HL-60/S4 (cell line): ENCODE data around the gene EHMT1.
"Not testable (repeated sequence)": the region's sequence is repeated elsewhere in the genome, so short reads cannot be mapped to it uniquely, and the experiment has no call there.

Experiments
- in situ Hi-C: fragments of 300-500 bp; cut with MboI; formaldehyde crosslinking; loops from 2 replicates; pipeline ENCODE4 v1.14.3; 2022; ENCODE audit warnings: low sequenced_read_pairs

The EHMT1 gene

DNA sequence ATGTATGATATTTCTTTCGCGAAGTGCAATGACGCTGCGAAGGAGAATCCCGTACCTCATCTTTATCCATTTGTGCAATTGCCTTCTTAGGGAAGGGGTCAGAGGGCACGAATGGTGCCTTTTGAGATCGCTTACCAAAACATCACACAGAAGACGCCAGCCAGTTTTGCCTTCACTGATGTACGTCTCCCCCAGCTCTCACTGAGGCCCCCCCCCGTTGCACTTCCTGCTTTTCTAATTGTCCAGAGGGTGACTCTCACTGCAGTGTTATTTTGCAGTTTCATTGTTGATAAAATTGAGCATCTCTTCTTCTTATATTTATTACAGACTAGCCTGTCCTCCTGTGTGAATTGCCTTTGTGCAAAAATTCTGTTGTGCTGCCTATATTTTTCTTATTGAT is 219.8 kb downstream of the EHMT1 start:
- in situ Hi-C loops = no loop called here

GRCh38 chr9:137843355-137843754 is 224.6 kb downstream of the EHMT1 start:
- in situ Hi-C loops = no loop called here

DNA sequence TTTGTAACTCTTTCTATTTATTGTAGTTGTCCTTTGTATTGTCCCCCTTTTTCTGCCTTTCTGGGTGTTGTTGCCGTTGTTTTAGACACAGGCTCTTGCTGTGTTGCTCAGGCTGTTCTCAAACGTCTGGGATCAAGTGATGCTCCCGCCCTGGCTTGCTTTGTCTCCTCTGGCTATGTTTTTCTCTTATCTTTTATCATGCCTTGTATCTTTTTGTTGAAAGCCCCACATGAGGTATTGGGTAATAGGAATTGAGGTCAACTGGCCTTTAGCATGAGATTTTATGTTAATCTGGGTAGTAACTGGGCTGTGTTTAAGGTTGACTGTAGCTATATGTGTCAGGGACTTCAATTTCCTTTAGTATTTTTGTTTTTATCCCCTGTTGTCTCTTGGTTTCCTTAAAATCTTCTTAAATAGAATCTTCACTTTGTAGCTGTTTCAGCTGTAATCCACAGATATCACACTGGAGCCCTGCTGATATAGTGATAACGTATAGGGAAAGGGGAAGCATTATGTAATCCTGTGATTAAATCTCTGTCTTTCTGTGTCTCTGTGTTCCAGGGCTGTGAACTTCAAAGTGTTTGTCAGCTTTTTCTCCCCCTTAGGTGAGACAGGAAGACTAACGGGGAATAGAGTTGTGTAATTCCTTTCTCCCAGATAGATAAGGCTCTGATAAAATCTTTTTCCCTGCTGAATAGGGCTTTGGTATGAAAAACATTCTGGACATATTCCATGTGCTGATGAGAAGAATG is 232.9 kb downstream of the EHMT1 start:
- in situ Hi-C loops = no loop called here

- in situ Hi-C loops = no loop called here
Measured at GRCh38 chr9:137853392-137853995, 234.7 kb downstream of the EHMT1 start.

GRCh38 chr9:137860361-137860760 is 241.6 kb downstream of the EHMT1 start:
- in situ Hi-C loops = no loop called here

DNA sequence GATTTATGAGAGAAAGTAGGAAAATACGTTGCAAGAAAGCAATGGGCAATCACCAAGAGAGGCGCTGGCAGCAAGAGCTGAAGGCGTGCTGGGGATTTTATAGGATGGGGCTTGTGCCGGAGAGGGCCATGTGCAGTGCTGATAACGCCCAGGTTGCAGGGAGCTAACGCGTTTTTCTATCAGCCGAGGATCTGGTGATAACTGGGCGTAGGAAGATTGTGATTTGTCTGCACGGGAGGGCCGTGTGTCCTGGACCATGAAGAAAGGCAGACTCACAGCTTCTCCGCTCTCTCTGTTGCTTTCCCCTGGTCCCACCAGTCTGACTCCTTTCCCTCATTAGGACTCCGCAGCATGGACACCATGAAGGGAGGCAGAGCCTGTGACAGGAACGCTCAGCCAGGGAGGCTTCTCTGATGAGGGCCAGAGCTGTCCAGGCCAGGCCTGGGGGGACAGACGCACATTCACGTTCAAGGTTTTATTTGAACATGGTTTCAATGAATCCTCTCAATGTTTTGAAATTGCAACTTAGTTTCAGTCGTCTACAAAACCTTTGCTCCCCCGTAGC is 246.9 kb downstream of the EHMT1 start:
- in situ Hi-C loops = no loop called here

- in situ Hi-C loops = no loop called here
Measured at GRCh38 chr9:137866226-137867141, 247.7 kb downstream of the EHMT1 start.

DNA sequence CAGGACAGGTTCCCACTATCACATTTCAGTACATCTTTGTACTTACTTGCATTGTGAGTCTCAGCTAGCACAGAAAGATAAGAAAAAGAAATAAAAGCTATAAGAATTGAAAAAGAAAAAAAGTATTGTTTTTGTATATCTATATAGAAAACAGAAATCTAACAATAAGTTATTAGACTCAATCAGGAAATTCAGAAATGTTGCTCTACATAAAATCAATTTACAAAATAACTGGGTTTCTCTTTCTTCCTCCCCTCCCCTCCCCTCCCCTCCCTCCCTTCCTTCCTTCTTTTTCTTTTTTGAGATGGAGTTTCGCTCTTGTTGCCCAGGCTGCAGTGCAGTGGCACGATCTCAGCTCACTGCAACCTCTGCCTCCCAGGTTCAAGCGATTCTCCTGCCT is 251.6 kb downstream of the EHMT1 start:
- in situ Hi-C loops = no loop called here

- in situ Hi-C loops = no loop called here
Measured at GRCh38 chr9:137872296-137872695, 253.5 kb downstream of the EHMT1 start.

DNA sequence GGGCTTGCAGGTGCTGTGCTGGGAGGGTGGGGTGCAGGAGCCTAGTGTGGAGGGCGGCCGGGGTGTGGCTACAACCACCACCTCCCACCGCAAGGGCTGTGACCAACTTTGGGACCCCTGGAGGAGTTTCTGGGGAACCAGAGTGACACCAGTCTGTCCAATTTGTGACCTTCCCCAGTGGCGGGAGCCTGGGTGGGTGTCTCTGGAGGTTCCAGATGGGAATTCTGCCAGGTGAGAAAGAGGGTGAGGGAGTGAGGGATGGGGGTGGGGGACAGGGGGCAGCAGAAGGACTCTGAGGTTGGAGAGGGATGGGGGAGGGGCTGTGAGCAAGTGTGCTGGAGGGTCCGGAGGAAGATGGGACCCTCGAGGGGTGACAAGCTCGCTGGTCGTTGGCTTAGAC is 254.6 kb downstream of the EHMT1 start:
- in situ Hi-C loops = no loop called here

DNA sequence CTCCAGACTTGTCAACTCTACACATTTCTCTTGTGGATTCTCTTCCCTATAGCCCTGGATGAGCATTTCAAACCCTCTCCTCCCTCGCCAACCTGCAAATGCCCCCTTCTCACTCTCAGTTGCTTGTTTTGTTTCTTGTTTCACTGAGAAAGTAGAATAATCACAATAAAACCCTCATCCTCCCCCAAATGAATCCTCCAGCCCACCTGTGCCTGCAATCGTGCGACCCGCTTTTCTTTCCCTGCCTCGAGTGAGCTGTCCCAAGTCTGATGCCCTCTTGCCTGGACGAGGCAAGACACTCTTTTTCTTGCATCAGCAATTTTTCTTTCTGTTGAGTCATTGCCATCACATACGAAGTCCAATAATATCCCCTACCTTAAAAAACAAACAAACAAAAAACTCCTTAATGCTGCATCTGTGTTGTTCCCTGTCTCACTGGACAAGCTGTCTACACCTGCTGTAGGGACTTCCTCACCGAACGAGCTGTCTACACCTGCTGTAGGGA is 255.1 kb downstream of the EHMT1 start:
- in situ Hi-C loops = no loop called here

DNA sequence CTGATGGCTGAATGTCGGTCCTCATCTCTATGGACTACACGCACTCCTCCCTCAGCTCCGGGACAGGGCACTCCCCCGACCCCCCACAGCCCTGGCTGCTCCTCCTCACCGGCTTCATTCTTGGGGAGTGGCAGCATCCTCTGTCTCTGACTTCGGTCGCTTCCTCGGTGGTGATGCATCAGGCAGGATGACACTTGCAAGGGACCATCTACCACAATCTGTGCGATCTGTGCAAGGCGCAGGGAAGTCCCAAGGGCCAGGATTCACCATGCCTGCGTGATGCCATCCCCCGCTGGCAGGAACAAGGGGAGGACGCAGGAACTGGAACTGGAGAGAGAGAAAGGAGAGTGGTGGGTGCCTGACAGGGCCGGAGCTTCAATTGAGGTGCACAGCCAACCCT is 256.5 kb downstream of the EHMT1 start:
- in situ Hi-C loops = no loop called here

DNA sequence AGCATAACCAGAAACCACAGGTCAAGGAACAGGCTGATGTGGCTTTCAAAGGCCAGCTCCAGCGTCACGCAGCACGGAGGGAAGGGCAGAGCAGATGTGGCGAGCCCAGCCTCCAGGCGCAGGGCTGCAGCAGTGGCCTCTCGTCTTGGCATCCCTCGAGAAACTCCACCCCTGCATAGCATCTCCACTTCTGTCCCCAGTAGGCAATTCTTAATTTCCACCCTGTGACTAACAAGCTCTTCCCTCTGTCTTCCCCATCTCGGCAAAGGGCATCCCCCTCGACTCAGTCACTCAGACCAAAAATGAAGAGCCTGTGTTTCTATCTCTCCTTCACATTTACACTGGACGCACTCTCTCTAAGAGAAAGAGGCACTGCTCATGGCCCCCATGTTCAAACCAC is 257.0 kb downstream of the EHMT1 start:
- in situ Hi-C loops = no loop called here

DNA sequence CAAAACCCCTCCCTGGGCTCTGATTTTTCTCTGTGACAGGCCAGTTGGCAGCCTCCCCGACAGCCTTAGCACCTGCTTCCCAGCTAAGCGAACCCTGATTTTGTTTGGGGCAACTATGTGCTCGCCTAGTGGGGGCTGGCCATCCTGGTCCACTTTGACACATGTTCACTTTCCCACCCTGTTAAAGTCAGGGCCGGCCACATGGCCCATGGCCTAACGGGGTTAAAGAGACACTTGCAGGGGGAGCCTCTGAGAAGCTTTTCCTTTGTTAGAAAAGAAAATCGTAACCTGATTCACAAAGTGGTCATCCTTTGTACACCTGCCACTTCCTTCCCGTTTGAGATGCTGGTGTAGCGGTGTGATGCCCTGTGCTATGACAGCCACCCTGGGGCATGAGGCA is 257.5 kb downstream of the EHMT1 start:
- in situ Hi-C loops = no loop called here

DNA sequence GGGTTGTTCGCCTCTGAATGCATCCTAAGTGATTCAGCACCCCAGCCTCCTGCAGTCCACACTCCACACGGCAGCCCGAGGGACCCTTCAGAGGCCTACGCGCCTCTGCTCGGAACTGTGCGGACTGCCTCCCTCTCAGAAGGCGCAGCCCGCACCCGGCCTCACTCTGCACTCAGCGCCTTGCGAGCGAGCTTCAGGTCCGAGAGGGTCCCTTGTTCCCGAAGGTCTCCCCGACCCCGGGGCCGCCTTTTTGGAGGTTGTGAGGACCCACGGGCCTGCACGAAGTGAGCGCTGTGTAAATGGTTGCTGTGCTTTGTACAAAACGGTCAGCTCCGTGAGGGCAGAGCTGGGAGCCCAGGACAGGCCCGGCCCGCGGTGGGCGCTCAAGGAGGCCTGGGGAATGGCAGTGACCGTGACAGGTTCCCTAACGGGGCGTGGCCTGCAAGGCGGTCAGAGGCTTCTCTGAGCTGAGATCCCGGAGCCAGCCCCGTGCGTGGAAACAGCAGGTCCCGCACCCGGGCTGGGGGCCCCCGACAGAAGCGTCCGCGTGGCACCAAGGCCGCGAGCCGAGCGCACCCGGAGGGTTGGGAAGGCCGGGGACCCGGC is 258.1 kb downstream of the EHMT1 start:
- in situ Hi-C loops = no loop called here

- in situ Hi-C loops = not testable (repeated sequence)
Measured at GRCh38 chr9:137877506-137878122, 258.8 kb downstream of the EHMT1 start, which contains the start of gene CACNA1B. TSS of gene CACNA1B (plus strand) at chr9:137877782. CDS start at chr9:137877934, 152 bp downstream.

- in situ Hi-C loops = no loop called here
Measured at GRCh38 chr9:137878146-137878941, 259.5 kb downstream of the EHMT1 start.

DNA sequence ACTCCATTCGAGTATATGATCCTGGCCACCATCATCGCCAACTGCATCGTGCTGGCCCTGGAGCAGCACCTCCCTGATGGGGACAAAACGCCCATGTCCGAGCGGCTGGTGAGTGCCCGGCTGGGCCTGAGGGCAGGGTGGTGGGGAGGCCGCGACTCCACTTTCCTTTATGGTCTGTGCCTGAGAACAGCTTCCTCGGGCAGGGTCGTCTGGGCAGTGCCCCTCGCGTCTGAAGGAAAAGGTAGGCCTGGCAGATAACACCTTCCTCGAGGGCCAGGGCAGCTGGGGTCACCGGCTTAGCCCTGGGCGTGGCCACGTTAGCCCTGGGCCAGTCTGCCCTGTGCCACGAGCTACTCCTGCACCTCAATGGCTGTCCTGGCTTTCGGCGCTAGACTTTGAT is 260.2 kb downstream of the EHMT1 start:
- in situ Hi-C loops = no loop called here

DNA sequence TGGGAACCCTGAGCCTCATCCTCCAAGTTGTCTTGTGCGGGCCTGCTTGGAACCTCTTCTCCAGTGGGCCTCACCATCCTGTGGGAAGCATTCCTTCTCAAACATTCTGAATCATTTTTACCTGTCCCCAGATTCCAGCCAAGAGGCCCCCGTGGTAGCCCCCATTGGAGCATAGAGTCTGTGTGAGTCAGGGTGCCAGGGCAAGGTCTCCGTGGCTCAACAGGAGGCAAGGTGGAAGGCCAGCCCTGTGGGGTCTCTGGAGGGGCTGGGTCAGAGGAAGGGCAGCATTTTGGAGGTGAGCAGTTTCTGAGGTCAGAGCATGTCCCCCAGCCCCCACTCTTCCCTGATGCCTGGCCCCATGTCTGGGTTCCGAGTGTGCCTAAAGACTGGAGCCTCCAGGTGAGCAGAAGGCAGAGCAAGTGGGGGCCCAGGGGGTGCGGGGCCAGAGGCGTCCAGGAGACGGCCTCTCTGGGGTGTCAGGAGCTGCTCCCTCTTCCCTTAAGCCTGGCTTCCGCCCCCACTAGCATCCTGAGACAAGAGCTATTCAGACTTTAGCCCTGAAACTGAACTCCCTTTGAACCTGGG is 260.9 kb downstream of the EHMT1 start:
- in situ Hi-C loops = no loop called here
